Measurements from ENCODE around the gene NELL1. TPM values are rescaled to one million over a fixed set of nuclear protein-coding genes. Genes with fewer than 3 reads are reported as not detected.

NELL1 gene
- total and polyA plus RNA-seq, 2 donors from 2014 or later: 0.31 to 14.8 TPM

DNA sequence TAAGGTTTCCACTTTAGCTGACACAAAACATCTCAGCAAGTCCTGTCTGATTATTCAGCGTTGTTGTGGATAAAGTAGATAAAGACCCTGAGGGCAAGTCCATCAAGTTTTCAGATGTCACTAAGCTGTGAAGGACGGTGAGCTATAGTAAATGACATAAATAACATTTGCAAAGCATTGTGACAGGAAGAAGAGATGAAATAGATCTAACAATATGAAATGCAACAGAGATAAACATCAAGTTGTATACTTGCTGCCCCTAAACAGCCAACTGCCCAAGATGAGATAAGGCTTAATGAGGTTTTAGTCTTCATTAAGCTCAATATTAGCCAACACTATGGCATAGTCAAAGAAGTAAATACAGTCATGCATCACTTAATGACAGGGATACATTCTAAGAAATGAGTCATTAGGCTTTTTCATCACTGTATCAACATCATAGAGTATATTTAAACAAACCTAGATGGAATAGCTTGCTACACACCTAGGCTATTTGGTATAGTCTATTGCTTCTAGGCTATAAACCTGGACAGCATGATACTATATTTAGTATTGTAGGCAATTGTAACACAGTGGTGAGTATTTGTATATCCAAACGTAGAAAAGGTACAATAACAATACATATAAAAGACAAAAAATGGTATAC, 898.4 kb downstream of the NELL1 start:
- intact Hi-C loops (cut with DNase I): no loop called here
- no peak for FAIRE-seq
- TF ChIP-seq, protein P1, sequence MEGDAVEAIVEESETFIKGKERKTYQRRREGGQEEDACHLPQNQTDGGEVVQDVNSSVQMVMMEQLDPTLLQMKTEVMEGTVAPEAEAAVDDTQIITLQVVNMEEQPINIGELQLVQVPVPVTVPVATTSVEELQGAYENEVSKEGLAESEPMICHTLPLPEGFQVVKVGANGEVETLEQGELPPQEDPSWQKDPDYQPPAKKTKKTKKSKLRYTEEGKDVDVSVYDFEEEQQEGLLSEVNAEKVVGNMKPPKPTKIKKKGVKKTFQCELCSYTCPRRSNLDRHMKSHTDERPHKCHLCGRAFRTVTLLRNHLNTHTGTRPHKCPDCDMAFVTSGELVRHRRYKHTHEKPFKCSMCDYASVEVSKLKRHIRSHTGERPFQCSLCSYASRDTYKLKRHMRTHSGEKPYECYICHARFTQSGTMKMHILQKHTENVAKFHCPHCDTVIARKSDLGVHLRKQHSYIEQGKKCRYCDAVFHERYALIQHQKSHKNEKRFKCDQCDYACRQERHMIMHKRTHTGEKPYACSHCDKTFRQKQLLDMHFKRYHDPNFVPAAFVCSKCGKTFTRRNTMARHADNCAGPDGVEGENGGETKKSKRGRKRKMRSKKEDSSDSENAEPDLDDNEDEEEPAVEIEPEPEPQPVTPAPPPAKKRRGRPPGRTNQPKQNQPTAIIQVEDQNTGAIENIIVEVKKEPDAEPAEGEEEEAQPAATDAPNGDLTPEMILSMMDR (IDR thresholded peaks at IDR 0.05; ENCODE audit: borderline replicate concordance, extremely low read depth, insufficient read depth): no peak

DNA sequence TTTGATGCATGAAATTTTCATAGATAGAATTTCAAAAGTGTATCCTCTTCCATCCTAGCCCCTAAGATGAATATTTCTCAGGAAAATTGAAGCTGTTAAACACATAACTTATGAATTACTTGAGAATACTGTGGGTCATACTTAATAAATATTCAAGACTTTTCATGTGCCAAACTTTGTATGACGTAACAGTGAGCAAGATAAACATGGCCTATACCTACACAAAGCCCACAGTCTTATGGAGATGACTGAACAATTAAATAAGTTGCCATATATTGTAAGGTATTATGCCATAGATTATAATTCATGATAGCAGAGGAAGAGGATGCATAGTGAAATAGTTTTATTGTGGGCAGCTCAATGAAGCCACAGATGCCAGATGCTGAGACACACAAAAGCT, 902.8 kb downstream of the NELL1 start:
- Histone ChIP-seq H3K9me3 (ENCODE audit: control insufficient read depth in 2 of 3, insufficient read depth in 1 of 3, low read length in 3 of 3) (no peaks in the 10 kb centered on the region), H3K36me3 (ENCODE audit: control insufficient read depth in 2 of 3, insufficient read depth in 3 of 3, low read length in 3 of 3) (no peaks in the 10 kb centered on the region), H3K9ac (ENCODE audit: low read length in 3 of 3) (no peak overlapping the region), H3K4me1 (ENCODE audit: control insufficient read depth in 2 of 3, insufficient read depth in 2 of 3, low read depth in 1 of 3, low read length in 3 of 3) (no peaks in the 10 kb centered on the region), H3K27ac (ENCODE audit: low read depth in 2 of 2, low read length in 2 of 2) (no peak overlapping the region), H3K4me3 (ENCODE audit: low read length in 3 of 3) (no peak overlapping the region), H3K27me3 (ENCODE audit: control insufficient read depth, insufficient read depth, low read length) (no peaks in the 10 kb centered on the region)
- TF ChIP-seq, protein P1 (IDR thresholded peaks at IDR 0.05; ENCODE audit: borderline replicate concordance, extremely low read depth, insufficient read depth): no peak
- intact Hi-C loops (cut with DNase I): no loop called here
- FAIRE-seq: no peak
- no peak for DNase-seq

More for the DNA sequence above, 898.4 kb downstream of the NELL1 start:
- no peaks in the 10 kb centered on the region for H3K36me3 ChIP-seq (ENCODE audit: control insufficient read depth in 2 of 3, insufficient read depth in 3 of 3, low read length in 3 of 3)
- no peaks in the 10 kb centered on the region for H3K4me1 ChIP-seq (ENCODE audit: control insufficient read depth in 2 of 3, insufficient read depth in 2 of 3, low read depth in 1 of 3, low read length in 3 of 3)
- no peak for DNase-seq
- no peaks in the 10 kb centered on the region for H3K27me3 ChIP-seq (ENCODE audit: control insufficient read depth, insufficient read depth, low read length)
- no peak overlapping the region for H3K27ac ChIP-seq (ENCODE audit: low read depth in 2 of 2, low read length in 2 of 2)
- no peak overlapping the region for H3K4me3 ChIP-seq (ENCODE audit: low read length in 3 of 3)
- no peaks in the 10 kb centered on the region for H3K9me3 ChIP-seq (ENCODE audit: control insufficient read depth in 2 of 3, insufficient read depth in 1 of 3, low read length in 3 of 3)
- no peak overlapping the region for H3K9ac ChIP-seq (ENCODE audit: low read length in 3 of 3)

DNA sequence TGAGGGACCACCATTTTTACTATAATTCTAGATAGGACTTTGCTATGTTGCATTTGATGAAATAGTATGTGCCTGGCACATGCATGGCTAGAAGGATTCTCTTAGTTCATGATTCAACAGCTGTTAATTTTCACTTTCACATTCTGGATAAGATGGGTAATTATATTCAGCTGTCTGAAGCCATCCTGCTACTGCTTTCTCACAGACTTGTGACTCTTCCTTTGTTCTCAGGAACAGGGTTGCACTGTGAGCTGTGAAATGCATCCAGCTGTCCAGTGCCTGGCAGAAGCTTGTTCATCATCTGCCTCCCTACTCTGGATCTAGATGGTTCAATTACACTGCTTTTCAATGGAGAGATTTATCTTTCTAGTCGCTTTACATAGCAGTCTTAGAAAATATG, 913.4 kb downstream of the NELL1 start:
- intact Hi-C loops (cut with DNase I): no loop called here
- FAIRE-seq (no peak), DNase-seq (no peak)
- no peaks in the 10 kb centered on the region for H3K36me3 ChIP-seq (ENCODE audit: control insufficient read depth in 2 of 3, insufficient read depth in 3 of 3, low read length in 3 of 3)
- no peak overlapping the region for H3K4me3 ChIP-seq (ENCODE audit: low read length in 3 of 3)
- TF ChIP-seq, protein P1 (IDR thresholded peaks at IDR 0.05; ENCODE audit: borderline replicate concordance, extremely low read depth, insufficient read depth): no peak
- no peaks in the 10 kb centered on the region for H3K27me3 ChIP-seq (ENCODE audit: control insufficient read depth, insufficient read depth, low read length)
- no peak overlapping the region for H3K27ac ChIP-seq (ENCODE audit: low read depth in 2 of 2, low read length in 2 of 2)
- H3K4me1 ChIP-seq (ENCODE audit: control insufficient read depth in 2 of 3, insufficient read depth in 2 of 3, low read depth in 1 of 3, low read length in 3 of 3): no peaks in the 10 kb centered on the region
- no peaks in the 10 kb centered on the region for H3K9me3 ChIP-seq (ENCODE audit: control insufficient read depth in 2 of 3, insufficient read depth in 1 of 3, low read length in 3 of 3)
- no peak overlapping the region for H3K9ac ChIP-seq (ENCODE audit: low read length in 3 of 3)

DNA sequence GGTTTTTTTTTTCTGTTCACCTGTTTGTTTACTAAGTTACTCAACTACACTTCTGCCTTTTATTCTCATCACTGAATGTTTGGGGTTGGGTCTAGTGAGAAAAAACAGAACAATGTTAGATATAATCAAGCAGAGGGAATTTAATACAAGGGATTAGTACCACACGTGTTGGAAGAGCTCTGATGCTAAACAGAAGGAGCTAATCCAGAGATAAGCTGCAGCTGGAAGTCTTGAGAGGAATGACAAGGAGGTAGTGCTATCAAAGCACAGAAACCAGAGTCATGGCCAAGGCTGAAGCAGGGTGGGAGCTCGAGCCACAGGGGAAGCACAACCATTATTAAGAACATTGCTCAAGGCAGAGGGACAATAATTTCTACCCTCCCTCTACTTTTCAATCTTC, 919.4 kb downstream of the NELL1 start:
- no peak for FAIRE-seq
- H3K4me1 ChIP-seq (ENCODE audit: control insufficient read depth in 2 of 3, insufficient read depth in 2 of 3, low read depth in 1 of 3, low read length in 3 of 3): no peaks in the 10 kb centered on the region
- no peak overlapping the region for H3K4me3 ChIP-seq (ENCODE audit: low read length in 3 of 3)
- no peak overlapping the region for H3K27ac ChIP-seq (ENCODE audit: low read depth in 2 of 2, low read length in 2 of 2)
- no peaks in the 10 kb centered on the region for H3K27me3 ChIP-seq (ENCODE audit: control insufficient read depth, insufficient read depth, low read length)
- H3K36me3 ChIP-seq (ENCODE audit: control insufficient read depth in 2 of 3, insufficient read depth in 3 of 3, low read length in 3 of 3): no peaks in the 10 kb centered on the region
- no peak for DNase-seq
- TF ChIP-seq, protein P1 (IDR thresholded peaks at IDR 0.05; ENCODE audit: borderline replicate concordance, extremely low read depth, insufficient read depth): no peak
- intact Hi-C loops (cut with DNase I): no loop called here
- no peaks in the 10 kb centered on the region for H3K9me3 ChIP-seq (ENCODE audit: control insufficient read depth in 2 of 3, insufficient read depth in 1 of 3, low read length in 3 of 3)
- no peak overlapping the region for H3K9ac ChIP-seq (ENCODE audit: low read length in 3 of 3)

Data from kidney (tissue), 14 donors.